RWPE1 (cell line): ENCODE measurements around the gene RAB3IP.

ENCODE experiments used
- CTCF ChIA-PET: fragments of 350-600 bp; sonication (Branson Sonifier 250); formaldehyde crosslinking; extraction: SDS; loops from one replicate; lab custom pipeline; 2021; lab: Yijun Ruan, JAX
- POLR2A ChIA-PET: fragments of 400-600 bp; formaldehyde crosslinking; extraction: SDS; loops from one replicate; lab custom pipeline; 2020; ENCODE audit warnings: antibody characterized with exemption; ENCODE audit not compliant: low non-redundant PET; lab: Yijun Ruan, JAX
- DNase-seq: peaks from one replicate; pipeline ENCODE4 v3.0.0; 2012; ENCODE audit warnings: low spot score
- H3K27ac ChIP-seq: fragments of 450-650 bp; 2 replicates; pipeline ENCODE4 v1.5.1; 2017
- CTCF ChIP-seq: fragments of 450-650 bp; conservative IDR thresholded peaks from 2 replicates; pipeline ENCODE4 v1.5.1; 2017; ENCODE audit warnings: low read depth, mild to moderate bottlenecking

RAB3IP gene

GRCh38 chr12:69837657-69838415 is 99.2 kb downstream of the RAB3IP start:
- no peak for DNase-seq

GRCh38 chr12:69840727-69841126 is 102.1 kb downstream of the RAB3IP start:
- H3K27ac ChIP-seq: no peak overlapping the region
- ChIA-PET CTCF (no interaction called here), POLR2A (no interaction called here)
- DNase-seq: no peak
- TF ChIP-seq CTCF: no peak

More at GRCh38 chr12:69837657-69838415, 99.2 kb downstream of the RAB3IP start:
- POLR2A ChIA-PET: no interaction called here
- H3K27ac ChIP-seq: no peak overlapping the region
- CTCF ChIA-PET: no interaction called here
- no peak for TF ChIP-seq CTCF

- DNase-seq: no peak
- no peak overlapping the region for H3K27ac ChIP-seq
- no peak for TF ChIP-seq CTCF
- ChIA-PET CTCF (no interaction called here), POLR2A (no interaction called here)
These were observed 104.9 kb downstream of the RAB3IP start for GRCh38 chr12:69843608-69844007.

GRCh38 chr12:69844416-69844815 is 105.8 kb downstream of the RAB3IP start:
- no peak for TF ChIP-seq CTCF
- DNase-seq: no peak
- CTCF ChIA-PET: no interaction called here
- POLR2A ChIA-PET: no interaction called here
- no peak overlapping the region for H3K27ac ChIP-seq

GRCh38 chr12:69844836-69845235 is 106.2 kb downstream of the RAB3IP start:
- DNase-seq: no peak
- no peak overlapping the region for H3K27ac ChIP-seq
- CTCF ChIA-PET: no interaction called here
- TF ChIP-seq CTCF: no peak
- POLR2A ChIA-PET: no interaction called here

- no peak overlapping the region for H3K27ac ChIP-seq
- CTCF ChIA-PET: interaction anchor here (0.8 kb wide), 1 partner anchor 20 kb away, joined by 3 read pairs; no protein-coding TSS in a partner anchor
- DNase-seq: no peak
- POLR2A ChIA-PET: no interaction called here
- TF ChIP-seq CTCF: no peak
These were observed 108.3 kb downstream of the RAB3IP start for GRCh38 chr12:69846976-69847375.
